Dermis microvascular lymphatic vessel endothelial cell (primary cell): Measurements from ENCODE around the gene THAP7. TPM values are rescaled to one million over a fixed set of nuclear protein-coding genes. Genes with fewer than 3 reads are reported as not detected.

Experiments
- DNase-seq, 2 donors: peaks; one replicate each; pipeline versions ENCODE4 v3.0.0 to v3.0.0-alpha.2; 2010; ENCODE audit warnings: low read depth in 2 of 2
- total RNA-seq: library from RNA; depleted of rRNA; stranded (reverse); fragments of >200 nt; gene quantifications from 2 replicates; pipeline ENCODE4 v1.2.1, GENCODE V29; 2014

THAP7 gene
- total RNA-seq, 1 donor from 2014 or later, result 11.0 TPM

DNA sequence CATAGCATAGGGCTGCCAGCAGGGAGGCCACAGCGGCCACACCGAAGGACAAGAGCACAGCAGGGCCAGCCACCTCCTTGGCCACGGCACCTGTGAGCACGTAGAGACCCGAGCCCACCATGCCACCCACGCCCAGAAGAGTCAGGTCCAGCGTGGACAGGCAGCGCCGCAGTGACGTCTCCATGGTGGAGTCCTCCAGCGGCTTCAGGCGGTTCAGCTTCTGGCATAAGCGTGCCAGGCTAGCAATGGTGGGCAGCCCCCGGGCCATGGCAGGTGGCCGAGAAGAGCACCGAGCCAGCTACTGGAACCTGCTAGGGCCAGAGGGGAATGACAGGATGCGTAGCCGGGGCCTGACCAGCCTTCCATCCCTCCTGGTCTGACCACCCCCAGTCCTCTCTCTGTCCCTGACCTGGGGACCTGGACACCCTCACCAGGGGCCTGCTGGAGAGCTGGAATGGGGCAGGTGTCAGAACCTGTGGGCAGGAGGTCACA lies 29.7 kb upstream of the THAP7 start:
- no peak for DNase-seq

DNA sequence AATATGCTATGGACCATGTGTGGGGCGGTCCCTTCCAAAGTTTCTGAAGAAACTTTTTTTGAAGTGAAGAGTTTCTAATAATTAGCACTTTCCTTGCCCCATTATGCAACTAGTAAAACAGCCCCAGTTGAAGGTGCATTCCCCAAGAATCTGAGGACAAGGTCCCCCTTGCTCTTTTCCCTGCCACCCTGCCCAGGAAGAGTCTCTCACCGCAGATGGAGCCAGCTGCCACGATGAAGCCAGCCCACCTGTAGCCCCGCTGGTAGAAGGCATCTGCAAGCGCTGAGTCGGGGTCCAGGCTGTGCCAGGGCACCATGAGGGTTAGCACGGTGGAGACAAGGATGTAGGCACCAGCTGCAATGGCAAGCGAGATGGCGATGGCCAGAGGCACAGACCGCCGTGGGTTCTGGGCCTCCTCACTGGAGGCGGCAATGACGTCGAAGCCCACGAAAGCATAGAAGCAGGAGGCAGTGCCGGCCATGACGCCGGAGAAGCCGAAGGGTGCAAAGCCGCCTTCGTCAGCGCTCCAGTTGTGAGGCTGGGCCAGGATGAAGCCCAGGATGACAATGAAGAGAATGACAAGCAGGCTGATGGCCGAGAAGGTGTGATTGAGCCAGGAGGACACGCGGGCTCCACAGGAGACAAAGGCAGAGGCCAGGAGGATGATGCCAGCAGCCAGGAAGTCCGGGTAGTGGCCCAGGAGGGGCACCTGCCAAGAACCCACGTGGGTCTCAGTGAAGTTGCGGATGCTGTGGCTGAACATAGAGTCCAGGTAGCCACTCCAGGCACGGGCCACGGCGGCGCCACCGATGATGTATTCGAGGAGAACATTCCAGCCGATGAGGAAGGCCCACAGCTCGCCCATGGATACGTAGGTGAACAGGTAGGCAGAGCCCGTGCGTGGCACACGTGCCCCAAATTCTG lies 29.0 kb upstream of the THAP7 start:
- DNase-seq, result no peak

DNA sequence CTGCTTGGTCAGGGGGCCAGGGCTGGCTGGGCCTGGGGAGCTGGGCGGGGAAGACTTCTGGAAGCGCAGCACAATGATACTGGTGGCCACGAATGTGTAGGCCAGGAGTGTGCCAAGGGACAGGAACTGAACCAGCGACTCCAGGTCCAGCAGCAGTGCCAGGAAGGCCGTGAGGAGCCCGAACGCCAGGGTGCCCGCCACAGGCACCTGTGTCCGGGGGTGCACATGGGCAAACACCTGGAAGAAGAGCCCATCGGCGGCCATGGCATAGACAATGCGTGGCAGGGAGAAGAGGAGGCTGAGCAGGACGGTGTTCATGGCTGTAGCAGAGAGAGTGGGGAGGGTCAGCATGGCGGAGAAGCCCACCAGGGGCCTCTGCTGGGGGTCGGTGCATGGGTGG lies 28.1 kb upstream of the THAP7 start:
- DNase-seq, result no peak

DNA sequence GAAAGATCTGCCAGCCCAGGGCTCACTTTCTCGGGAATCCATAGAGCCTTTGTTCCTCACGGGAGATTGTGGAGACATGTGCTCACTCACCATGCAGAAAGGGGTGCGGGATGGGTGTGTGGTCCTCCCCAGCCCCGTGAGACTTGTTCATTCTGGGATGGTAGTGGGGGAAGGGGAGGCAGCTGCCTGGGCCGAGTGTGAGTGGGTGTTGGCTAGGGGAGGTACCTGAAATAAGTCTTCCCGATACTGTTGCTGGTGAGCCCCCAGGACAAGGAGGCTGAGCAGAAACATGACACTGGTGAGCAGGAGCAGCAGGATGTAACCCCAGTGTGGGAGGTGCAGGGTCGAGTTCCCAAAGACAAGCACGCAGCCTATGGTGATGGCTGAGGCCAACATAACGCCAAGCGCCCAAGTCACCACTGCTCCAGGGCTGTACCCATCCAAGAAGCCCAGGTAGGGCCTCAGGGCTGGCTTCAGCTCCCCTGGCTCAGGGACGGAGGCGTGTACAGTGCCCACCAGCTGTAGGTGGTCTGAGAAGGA lies 27.6 kb upstream of the THAP7 start:
- no peak for DNase-seq

DNA sequence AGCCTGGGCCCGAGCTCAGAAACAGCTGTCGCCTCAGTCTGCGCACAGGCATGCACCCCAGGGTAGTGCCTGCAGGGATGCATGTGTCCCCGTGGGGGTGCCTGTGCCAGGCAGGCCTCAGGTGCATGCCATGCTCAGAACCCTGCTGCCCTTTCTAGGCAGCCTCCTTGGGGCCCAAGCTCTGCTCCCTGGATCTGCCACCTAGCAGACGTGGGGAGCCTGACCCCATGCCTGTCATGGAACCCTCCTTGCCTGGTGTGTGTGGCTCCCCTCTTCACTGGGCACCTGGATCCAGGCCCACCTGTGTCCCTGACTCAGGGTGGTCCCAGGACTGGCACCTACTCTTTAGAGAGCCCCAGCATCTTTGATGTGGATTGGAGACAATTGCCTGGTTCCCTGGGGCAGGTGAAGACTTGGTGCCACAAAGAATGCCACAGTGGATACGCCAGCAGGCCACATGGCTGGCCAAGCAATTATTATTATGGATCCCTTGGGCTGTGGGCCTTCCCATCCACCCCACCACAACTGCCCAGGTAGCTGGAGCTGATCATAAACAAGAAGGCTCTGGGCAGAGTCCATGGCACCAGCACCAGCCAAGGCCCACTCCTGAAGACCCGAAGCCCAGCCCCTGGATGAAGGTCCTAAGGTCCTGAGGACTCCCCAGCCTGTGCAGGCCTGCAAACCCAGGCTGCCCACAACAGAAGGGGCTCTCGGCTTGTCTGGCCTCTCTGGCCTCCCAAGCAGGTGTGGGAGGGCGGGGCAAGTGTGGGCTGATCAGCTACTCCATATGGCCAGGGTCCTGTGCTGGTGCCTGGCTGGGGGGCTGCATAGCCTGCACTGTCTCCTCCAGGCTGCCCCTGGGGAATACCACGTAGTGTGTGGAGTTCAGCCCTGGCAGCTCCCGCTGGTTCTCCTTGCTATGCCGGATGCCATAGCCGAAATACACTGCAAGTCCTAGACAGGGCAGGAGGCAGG lies 26.6 kb upstream of the THAP7 start:
- no peak for DNase-seq

DNA sequence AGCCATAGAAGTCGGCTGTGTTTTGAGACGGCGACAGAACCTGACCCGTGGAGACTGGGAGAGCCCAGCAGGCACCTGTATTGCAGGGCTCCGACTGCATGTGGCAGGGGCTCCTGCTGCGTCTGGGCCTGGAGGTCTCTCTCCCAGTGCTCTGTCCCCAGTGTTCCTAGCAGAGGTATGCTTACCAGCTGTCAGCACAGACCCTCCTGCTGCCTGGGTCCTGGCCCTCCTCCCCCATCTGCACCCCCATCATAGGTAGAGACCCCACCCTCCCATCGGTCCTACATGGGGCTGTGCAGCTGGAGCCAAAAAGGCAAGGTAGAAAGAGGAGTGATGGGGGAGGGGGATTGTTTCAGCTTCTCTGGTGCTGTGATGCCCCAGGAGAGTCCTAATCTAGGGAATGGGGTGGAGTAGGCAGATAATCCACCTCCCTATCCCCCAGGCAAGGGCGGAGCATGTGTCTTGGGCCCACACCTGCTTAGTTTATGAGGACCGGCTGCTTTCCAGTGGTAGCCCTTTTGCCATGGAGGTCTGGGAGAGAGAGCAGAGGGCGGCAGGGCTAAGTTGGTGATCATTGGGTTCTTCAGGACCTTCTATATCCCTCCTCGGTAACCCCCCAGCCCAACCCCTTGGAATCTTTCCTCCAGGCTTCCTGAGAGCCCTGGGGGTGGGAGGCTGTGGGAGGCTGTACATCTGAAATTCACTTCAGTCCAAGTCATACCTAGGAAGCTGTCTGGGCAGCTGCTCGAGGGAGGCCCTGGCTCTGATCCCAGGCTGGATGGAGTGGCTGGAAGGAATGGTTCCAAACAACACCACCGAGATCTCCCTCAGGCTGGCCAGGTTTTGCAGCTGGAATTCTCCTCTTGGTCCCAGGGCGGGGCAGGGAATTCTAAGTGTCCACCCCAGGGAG lies 25.1 kb upstream of the THAP7 start:
- DNase-seq, result no peak

DNA sequence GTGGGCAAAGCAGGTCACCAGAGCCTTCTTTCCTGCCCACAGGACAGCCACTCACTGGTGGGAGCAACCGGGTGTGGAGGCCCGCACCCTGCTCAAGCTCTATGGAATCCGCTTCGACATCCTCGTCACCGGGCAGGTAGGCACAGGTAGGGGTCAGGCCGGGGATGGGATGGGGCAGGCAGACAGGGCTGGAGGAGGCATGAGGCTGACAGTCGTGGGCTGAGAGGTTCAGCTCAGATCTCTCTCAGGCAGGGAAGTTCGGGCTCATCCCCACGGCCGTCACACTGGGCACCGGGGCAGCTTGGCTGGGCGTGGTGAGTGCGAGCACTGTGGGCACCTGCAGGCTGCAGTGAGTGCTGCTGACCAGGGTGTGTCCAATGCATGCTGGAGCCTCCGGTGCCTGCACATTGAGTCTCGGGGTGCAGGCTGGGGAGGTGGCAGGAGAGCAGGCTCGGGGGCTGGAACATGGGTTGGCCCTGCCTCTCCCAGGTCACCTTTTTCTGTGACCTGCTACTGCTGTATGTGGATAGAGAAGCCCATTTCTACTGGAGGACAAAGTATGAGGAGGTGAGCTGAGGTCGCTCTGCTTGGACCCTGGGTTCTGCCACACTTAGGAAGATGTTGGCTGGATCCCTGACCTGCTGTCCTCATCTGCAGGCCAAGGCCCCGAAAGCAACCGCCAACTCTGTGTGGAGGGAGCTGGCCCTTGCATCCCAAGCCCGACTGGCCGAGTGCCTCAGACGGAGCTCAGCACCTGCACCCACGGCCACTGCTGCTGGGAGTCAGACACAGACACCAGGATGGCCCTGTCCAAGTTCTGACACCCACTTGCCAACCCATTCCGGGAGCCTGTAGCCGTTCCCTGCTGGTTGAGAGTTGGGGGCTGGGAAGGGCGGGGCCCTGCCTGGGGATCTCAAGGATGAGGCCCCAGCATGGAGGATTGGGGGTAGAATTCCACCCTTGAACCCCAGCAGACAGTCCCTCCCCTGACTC lies 24.1 kb upstream of the THAP7 start:
- no peak for DNase-seq

DNA sequence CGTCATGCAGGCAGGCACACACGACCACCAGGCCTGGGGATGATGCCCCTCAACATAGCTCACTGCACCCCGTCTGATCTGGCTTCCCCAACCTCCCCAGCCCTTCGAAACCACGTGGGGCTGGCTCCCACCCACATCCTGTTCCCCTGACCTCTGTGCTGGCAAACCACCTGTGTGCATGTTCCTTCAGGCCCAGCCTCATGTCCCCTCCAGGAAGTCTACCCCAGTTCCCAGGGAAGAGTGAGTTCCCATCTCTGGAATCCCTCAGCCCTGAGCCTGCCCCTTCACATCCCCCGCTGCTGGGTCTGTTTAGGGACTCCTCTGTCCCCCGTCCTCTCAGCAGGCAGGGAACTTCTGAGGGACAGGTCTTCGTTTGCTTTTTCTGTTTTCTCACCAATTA lies 23.3 kb upstream of the THAP7 start:
- no peak for DNase-seq

DNA sequence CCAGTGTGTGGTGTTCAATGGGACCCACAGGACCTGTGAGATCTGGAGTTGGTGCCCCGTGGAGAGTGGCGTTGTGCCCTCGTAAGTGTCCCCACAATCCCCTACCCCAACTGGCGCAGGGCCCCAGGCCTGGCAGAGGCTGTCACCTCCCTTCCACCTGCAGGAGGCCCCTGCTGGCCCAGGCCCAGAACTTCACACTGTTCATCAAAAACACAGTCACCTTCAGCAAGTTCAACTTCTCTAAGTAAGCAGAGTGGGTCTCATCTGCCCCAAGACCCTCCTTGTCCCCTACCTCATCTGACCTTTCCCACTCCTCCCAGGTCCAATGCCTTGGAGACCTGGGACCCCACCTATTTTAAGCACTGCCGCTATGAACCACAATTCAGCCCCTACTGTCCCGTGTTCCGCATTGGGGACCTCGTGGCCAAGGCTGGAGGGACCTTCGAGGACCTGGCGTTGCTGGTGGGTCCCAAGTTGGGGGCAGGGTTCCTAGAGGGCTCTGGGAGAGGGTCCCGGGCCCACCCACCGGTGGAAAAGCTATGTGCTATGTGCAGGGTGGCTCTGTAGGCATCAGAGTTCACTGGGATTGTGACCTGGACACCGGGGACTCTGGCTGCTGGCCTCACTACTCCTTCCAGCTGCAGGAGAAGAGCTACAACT lies 21.2 kb upstream of the THAP7 start:
- no peak for DNase-seq

DNA sequence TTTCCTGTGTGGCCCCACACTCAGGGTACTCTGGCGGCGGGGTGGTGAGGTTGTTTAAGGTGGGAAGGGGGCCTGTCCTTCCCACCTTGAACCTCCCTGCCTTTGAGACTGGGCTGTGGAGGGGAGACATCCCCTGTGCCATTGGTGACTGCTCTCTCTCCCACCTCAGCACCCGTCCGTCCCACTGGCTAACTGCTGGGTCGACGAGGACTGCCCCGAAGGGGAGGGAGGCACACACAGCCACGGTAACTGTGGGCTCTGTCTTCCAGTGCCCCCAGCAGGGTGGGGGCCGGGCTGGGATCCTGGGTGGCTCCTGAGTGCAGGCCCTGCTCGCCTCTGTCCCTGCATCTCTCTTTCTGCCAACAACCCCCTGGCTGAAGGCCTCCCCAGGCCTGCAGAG lies 20.6 kb upstream of the THAP7 start:
- no peak for DNase-seq

DNA sequence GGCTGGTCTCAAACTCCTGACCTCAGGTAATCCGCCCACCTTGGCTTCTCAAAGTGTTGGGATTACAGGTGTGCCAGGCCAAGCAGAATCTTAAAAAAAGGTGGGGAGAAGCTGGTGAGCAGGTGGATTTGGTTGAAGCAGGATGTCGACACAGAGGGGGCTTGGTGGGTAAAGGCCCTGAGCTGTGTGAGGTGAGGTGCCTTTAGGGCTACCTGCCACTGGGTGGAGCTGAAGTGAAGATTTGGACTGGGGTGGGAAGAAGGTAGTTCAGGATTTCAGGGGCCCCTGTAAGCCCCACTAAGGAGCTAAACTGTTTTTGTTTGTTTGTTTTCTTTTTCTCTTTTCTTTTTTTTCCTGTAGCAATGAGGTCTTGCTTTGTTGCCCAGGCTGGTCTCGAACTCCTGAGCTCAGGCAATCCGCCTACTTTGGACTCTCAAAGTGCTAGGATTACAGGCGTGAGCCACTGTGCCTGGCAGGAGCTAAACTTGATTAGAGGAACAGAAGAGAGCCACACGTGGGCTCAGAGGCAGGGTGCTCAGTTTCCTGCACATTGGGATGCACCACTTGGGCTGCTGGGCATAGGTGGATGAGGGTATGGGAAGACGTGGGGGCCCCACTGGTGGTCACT lies 19.0 kb upstream of the THAP7 start:
- peak in 1 of 2 donors; percentile 14 for DNase-seq

DNA sequence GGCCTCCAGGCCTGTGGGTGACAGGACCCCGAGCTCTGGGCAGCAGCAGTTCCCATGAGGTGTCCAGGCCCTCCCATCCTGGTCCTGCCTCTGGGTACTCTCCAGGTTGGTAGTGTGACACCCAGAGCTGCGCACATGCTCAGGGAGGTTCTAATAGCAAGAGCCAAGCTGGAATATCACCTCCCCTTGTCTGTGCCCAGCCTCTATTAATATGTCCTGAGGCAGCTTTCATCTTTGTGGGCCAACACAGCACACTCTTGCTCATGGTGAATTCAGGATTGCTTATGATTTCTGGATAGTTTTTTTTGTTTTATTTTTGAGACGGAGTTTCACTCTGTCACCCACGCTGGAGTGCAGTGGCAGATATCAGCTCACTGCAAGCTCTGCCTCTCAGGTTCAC lies 16.4 kb upstream of the THAP7 start:
- no peak for DNase-seq

DNA sequence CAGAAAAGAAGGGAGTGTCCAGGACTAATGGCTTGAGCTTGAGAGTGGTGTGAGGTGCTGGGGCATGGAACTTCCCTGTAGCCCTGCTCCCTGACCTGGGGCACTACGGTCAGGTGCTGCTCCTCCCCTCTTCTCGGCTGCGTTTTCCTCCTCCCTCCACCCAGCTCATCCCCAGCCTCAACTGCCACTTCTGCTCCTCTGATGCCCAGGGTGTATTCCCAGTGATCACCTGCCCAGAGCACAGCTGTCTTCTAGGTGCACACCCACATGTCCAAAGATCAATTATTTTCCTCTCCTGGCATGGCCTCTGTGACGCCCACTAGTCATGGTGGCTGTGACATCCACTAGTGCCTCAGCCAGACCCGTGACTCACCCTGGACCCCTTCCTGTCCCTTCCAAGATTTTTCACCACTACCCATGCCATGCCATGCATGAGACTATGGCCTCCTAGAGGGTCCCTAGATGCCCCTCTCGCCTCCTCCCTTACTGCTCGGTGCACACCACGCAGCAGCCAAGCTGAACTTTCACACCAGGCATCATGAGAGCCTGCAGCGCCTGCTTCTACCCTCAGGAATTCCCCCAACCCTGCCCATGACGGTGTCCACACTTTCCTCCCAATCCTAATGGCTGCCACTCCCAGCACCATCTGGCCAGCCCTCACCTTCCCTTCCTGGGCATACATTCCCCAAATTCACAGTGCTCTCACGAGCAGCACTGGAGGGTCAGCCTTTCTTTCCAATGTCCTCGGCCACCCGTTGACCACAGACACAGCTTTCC lies 14.9 kb upstream of the THAP7 start:
- DNase-seq, result no peak

DNA sequence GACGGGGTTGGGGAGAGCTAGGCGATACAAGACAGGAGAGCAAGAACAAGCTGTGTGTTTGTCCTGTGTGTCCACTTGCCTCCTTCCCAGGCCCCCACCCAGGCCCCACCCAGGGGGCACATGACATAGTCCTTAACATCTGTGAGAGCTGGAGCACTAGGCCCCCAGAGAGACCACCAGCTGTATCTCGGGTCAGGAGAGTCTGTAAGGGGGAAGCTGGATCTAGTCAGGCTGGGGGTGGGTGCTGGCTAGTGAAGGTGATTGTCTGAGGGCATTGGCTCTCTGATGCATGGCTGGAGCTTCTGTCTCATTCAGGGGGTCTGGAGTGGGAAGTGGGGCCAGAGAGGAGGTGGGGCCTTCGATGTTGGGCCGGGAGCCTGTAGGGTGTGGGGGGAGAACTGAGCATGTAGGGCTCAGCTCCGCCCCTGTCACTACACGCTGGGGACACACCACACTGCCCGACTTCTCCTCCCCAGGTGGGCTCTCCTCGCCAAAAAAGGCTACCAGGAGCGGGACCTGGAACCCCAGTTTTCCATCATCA lies 13.6 kb upstream of the THAP7 start:
- DNase-seq, result no peak

DNA sequence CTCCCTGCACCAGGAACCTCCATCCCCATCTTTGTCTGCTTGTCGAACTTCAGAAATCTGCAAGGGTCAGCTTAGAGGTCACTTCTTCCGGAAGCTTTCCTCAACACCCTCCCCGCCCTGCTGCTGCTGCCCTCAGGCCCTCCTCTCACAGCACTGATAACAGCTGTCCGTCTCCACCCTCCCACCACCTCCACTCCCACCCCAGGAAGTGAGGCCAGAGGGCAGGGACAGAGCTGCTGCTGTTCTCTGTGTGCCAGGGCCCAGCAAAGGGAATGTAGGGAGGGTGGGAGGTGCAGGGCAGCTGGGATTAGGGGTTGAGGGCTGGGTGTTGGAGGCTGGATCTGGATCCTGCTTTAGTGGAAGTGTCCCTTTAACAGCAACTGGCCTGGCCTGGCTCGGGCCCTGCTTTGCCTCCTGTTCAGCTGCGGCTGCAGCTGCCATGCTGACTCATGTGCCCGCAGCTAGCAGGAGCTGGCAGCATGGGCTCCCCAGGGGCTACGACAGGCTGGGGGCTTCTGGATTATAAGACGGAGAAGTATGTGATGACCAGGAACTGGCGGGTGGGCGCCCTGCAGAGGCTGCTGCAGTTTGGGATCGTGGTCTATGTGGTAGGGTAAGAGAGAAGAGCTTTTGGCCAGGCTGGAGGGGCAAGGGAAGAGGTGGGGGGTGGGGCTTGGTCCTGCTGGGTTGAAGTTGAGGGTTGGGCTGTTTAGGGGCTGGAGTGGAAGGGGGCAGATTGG lies 13.0 kb upstream of the THAP7 start, which contains the start of gene P2RX6:
P2RX6 (plus strand) TSS at position 440 of the 740 bp plus-strand sequence; CDS start at position 450, 10 bp downstream.
- DNase-seq, result no peak

DNA sequence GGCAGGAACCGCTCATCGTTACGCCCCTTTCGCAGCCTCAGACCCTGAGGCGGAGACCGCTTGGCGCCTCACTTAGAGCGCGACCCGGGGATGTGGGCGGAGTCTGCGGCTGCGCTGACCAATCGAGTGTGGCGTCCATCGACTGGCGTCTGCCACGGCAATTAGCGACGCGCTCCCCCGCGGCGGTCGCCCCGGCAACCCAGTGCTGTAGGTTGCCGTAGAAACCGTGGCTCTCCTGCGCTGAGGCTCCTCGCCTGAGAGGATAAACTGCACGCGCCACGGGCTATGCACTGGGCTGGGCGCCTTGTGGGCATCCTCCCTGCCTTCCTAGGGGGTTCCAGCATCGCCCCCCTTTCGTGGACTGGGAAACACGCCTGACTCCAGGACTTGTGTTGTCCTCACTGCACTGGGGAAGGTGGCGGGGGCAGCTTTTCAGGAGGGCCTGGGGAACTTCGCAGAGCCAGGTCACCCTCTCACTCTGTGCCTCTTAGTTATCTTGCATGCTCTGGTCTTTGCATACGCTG lies 12.3 kb upstream of the THAP7 start:
- DNase-seq, result peak; percentile 63 to 91
